Hepatocyte (in vitro differentiated cells): ENCODE data around the gene LRRC37B.

Experiments used
- EZH2 ChIP-seq: fragments of 200-600 bp; sonication (generic); IDR thresholded peaks from 2 replicates; pipeline ENCODE4 v1.6.1; 2016; ENCODE audit warnings: antibody characterized with exemption, mild to moderate bottlenecking, borderline replicate concordance
- EZH2phosphoT487 ChIP-seq: fragments of 200-600 bp; sonication (generic); IDR thresholded peaks from one replicate; pipeline ENCODE4 v1.6.1; 2018; ENCODE audit warnings: antibody characterized with exemption, mild to moderate bottlenecking, low read depth, moderate library complexity; ENCODE audit not compliant: unreplicated experiment, severe bottlenecking
- TF ChIP-seq, protein P1 (sequence below): fragments of 200-600 bp; sonication (generic); IDR thresholded peaks from 2 replicates; pipeline ENCODE4 v1.5.1; 2016; ENCODE audit warnings: antibody characterized with exemption, mild to moderate bottlenecking; ENCODE audit not compliant: poor library complexity

DNA sequence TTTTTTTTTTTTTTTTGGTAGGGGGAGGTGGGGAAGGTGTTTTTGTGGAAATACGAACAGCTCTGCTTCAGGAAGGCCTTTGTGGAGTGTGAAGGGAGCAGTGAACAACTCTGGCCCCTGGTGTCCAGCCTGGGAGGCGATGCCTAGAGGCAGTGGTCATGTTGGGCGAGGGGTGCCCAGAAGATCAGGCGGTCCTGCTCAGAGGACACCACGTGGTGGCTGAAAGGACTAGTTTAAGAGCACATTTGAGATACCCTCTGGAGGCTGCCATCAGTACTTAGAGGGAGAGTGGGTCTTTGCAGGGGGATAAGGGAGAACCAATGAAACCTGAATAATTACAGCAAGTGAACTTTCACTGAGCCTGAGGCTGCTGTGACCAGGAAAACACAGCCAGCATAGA, 95.0 kb downstream of the LRRC37B start:
- TF ChIP-seq, protein P1, sequence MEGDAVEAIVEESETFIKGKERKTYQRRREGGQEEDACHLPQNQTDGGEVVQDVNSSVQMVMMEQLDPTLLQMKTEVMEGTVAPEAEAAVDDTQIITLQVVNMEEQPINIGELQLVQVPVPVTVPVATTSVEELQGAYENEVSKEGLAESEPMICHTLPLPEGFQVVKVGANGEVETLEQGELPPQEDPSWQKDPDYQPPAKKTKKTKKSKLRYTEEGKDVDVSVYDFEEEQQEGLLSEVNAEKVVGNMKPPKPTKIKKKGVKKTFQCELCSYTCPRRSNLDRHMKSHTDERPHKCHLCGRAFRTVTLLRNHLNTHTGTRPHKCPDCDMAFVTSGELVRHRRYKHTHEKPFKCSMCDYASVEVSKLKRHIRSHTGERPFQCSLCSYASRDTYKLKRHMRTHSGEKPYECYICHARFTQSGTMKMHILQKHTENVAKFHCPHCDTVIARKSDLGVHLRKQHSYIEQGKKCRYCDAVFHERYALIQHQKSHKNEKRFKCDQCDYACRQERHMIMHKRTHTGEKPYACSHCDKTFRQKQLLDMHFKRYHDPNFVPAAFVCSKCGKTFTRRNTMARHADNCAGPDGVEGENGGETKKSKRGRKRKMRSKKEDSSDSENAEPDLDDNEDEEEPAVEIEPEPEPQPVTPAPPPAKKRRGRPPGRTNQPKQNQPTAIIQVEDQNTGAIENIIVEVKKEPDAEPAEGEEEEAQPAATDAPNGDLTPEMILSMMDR, result no peak
- TF ChIP-seq EZH2 (no peak), EZH2phosphoT487 (no peak)
